Hepatic stellate cell (primary cell): ENCODE results near the gene C1QTNF5.
"Not testable (repeated sequence)": the region's sequence is repeated elsewhere in the genome, so short reads cannot be mapped to it uniquely, and the experiment has no call there.

Experiments used
- DNase-seq: peaks from one replicate; pipeline ENCODE4 v3.0.0; 2011; ENCODE audit warnings: low spot score

Gene C1QTNF5

DNA sequence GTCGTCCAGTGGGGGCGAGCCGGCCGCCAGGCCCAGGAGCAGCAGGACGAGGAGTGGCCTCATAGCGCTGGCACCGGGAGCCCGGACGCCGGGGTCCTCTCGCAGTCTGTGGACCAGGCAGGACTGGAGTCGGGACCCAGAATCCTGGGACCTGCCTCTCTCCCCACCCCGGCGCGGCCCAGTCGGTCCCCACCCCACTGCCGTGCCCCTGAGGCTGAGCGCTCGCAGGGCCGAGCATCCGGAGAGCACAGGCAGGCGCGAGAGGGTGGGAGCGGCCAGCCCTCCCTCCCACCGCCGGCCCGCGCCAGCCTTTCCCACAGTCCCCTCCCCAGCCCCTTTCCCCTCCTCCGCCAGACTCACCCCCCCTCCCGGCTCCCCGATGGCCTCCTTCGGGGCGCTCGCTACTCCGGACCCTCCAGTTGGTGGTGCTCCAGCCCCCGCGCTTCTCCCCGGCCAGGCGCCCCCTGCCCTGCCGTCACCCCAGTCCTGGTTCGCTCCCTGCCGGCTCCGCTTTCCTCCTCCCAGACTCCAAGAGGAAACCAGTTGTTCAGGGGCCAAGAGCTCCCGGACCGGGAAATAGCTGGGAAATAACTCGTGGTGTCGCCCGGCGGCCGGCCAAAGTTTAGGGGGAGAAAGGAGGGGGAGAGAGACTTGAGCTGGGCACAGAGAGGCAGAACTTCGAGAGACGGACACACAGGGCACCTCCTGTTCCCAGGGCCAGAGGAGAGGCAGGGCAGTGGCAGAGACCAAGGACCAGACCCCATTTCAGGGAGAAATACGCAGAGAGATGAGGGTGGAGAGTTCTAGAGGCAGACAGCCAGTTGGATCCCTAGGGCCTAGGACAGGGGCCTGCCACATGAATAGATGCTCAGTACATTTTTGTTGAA lies at the start of gene C1QTNF5:
C1QTNF5 (minus strand) TSS at position 549 of the 887 bp plus-strand sequence; CDS start at position 63, 486 bp downstream.
- DNase-seq: peak; percentile 86

GRCh38 chr11:119389611-119390254 lies 49.0 kb upstream of the C1QTNF5 start:
- DNase-seq: no peak

DNA sequence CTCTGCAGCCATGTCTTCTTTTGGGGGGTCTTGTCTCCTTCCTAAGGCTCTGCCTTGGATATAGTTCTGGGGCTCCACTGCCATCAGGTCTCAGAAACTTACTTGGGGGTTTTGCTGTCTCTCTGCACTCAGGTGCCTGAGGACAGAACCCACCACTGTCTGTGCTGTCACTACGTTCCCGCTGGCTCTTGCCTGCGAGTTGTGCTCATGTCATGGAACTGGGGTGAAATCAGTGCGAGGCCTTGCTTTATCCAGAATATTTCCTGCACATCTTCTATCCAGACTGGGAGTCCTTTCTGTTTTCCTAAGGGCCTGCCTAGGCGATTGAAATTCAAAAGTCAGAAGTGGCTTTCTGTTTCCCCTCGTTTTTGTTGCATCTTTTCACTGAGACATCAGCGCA lies 47.4 kb upstream of the C1QTNF5 start:
- no peak for DNase-seq

- no peak for DNase-seq
Observed at GRCh38 chr11:119384332-119384731, 43.6 kb upstream of the C1QTNF5 start.

DNA sequence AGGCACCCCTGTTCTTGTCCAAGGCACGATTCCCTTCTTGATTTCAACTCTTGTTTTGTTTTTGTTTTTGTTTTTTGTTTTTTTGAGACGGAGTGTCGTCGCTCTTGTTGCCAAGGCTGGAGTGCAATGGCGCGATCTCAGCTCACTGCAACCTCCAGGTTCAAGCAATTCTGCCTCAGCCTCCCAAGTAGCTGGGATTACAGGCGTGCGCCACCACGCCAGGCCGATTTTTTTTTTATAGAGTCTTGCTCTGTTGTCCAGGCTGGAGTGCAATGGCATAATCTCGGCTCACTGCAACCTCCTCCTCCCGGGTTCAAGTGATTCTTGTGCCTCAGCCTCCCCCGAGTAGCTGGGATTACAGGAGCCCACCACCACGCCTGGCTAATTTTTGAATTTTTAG lies 41.8 kb upstream of the C1QTNF5 start:
- not testable (repeated sequence) for DNase-seq

GRCh38 chr11:119382101-119382500 lies 41.4 kb upstream of the C1QTNF5 start:
- DNase-seq: no peak

- DNase-seq: peak; percentile 96
Observed at GRCh38 chr11:119381181-119381988, 40.7 kb upstream of the C1QTNF5 start, which contains the start of gene USP2. Gene USP2, minus strand, starts transcription at chr11:119381690. Its CDS starts 8,210 bp downstream, at chr11:119373480.

- DNase-seq: peak; percentile 4
Observed at GRCh38 chr11:119380827-119381180, 40.1 kb upstream of the C1QTNF5 start.

DNA sequence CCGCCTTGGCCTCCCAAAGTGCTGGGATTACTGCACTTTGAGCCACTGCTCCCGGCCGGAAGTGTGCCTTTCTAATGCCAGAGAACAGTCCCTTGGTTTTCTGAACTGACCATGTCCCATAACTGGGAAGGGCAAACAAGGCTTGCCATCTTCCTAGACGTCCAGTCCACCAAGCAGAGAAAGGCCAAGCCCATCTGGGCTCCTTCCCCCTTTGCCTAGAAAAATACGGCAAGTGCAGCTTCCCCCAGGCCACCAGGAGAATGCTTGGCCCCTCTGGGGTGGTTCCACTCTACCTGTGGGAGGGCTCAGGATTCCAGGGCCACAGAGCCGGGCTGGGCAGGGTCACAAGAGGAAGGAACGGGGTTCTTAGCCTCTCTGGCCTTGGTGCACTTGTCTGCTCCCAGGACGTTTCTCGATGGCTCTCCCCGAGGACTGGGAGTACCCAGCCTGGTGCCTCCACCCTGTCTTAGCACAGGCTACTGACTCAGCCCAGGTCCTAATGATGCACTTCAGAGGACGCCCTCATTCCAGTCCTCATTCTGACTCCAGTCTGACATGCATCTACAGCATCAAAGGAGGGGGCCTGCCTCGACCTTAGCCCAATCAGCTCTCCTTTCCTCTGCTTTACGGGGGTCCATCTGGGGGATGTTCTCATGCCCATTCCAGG lies 39.6 kb upstream of the C1QTNF5 start:
- DNase-seq: peak; percentile 5

GRCh38 chr11:119378851-119379465 lies 38.3 kb upstream of the C1QTNF5 start:
- peak; percentile 14 for DNase-seq

GRCh38 chr11:119377961-119378667 lies 37.4 kb upstream of the C1QTNF5 start:
- no peak for DNase-seq

DNA sequence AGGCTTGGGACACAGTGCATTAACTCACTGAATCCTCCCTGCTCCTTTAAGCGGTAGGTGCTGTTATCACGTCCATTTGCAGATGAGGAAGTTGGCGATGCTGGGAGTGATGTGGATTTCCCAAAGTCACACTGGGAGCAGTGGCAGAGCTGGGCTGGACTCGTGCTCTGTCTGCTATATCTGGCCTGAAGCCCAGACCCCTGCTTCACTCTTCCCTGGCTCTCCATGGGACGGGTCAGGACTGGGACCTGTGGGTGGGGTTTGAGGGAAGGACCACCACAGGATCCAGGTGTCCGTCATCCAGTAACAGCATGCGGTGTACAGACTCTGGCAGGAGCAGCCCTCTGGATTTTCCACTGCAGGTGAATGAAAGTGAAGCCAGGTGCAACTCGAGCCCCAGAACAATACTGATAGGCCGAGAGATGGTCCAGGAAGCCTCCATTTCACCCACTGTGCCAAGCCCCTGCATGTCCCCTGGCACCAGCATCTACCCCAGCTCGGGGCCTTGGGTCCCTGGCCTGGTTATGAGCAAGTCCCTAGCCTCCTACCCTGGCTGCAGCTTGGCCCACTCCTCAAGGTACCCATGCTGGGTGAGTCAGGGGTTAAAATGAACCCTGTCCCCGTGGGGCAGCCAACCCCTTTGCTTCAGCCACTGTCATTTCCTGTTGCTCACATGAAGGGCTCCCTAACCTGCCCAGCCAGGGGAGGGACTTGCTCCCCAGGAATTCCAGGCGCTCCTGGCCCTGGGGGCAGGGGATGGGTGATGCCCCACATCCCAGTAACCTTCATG lies 36.6 kb upstream of the C1QTNF5 start:
- peak; percentile 2 for DNase-seq

DNA sequence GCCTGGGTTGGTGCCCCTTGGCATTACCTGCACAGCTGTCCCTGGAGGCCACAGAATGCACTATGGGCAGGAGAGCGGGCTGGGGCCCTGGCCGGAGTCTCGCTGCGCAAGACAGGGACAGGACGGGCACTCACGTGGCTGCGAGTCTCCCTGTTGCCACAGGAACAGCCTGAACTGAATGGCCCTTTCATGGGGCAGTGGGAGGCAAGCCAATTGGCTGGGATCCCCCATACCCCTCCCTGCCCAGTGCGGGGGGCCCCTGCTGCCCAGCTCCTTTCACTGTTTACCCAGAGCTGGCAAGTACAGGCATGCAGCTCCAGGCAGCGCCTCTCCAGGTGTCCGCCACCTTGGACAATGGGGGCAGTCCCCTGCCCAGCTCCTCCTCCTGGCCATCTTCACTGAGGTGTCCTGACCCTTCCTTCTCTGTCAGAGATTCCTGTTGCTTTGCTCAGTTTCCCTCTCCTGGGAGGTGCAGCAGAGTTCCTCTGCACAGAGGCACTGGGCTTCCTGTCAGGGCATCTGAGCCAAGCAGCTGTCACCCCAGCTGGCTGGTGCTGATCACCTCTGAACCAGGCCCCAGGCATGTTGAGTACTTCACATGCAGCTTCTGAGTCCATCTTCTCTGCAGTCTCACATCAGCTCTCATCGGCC lies 35.6 kb upstream of the C1QTNF5 start:
- no peak for DNase-seq

- DNase-seq: peak; percentile 83
Observed at GRCh38 chr11:119375337-119376196, 34.9 kb upstream of the C1QTNF5 start.

DNA sequence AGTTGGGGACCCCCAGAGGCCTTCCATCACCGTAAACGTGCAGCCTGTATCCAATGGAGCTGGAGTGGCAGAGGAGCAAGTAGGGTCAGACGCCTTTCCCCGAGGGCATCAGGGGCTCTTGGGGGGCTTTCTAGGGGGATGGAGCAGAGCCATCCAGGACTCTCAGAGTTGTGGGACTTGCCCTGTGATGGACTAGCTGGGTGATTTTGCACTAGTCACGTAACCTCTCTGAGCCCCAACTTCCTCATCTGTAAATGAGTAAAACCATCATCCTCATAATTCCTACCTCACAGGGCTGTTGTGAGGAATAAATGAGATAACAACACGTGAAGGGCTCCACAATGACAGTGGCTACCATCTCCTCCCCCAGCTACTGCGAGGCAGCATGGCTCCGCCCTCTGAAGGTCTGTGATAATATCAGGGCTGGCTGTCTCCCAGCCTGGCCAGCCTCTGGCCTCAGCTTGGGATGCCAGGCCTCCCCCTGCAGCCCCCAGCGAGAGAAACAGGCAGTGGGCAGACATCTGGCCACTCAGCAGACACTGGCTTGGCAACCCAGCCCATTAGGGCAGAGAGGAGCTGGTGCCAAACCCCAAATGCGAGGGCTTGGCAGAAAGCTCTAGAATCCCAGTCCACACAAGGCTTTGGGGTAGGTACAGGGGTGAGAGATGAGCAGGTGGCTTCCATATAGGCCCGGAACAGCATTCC lies 34.1 kb upstream of the C1QTNF5 start:
- DNase-seq: no peak

DNA sequence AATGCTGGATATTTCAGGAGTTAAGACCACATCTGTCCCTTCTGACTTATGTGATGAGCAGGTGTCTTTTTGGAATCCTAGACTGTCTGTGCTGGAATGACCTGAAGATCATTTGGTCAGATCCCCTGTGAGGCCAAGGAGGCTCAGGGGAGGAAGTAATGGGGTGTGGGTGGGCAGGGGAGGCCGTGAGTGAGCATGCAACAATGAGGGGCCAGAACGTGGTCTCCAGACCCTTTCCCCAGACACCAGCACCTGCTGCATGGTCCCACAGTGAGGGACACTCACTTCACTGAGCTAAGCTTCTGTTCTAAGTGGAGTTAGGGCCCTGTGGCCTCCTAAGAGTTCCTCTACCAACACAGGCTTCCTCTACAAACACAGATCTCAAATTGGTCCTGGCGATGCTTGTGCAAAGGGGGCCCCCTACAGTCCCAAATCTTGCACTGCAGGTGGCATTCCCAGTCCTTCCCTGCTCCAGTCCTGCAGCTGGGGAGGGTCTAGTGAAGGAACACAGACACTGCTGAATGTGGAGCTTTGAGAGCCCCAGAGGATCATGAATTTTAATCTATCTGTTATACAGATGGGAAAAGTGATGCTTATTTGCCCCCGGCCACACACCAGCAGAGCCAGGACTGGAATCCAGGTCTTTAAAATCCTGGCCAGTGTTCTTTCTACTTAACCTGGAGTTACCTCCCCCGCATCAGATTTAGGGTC lies 33.4 kb upstream of the C1QTNF5 start:
- peak; percentile 82 for DNase-seq
